Endothelial cell of umbilical vein (primary cell): Measurements from ENCODE around the gene DNAH1. TPM values are rescaled to one million over a fixed set of nuclear protein-coding genes. Genes with fewer than 3 reads are reported as not detected.
A peak's percentile ranks its signal among the peaks of the same experiment; 100 is the strongest.

ENCODE experiments used
- BruUV-seq: library from RNA; stranded (reverse); fragments of 400-500 nt; replicated peaks from 2 replicates; lab custom pipeline; 2021; lab: Mats Ljungman, UMichigan
- CTCF ChIA-PET: fragments of 300-600, 350-600 bp; sonication (Branson Sonifier 250); formaldehyde crosslinking; loops from one replicate; lab custom pipeline; 2021; ENCODE audit warnings: antibody characterized with exemption, inconsistent platforms; lab: Charles Lee
- POLR2A ChIA-PET: fragments of 300-600, 350-600 bp; sonication (Branson Sonifier 250); formaldehyde crosslinking; loops from one replicate; lab custom pipeline; 2021; ENCODE audit warnings: antibody characterized with exemption, inconsistent platforms; lab: Charles Lee
- DNase-seq: peaks from one replicate; pipeline ENCODE4 v3.0.0-alpha.2; 2011; ENCODE audit warnings: low read depth, low spot score
- FAIRE-seq: peaks from 2 replicates; lab custom pipeline; 2011; peaks lifted over from hg19 to GRCh38; lab: Jason Lieb, UNC
- H2AFZ ChIP-seq: 2 replicates; pipeline ENCODE4 v1.6.0; 2012; ENCODE audit warnings: low read depth, low read length, control low read depth, inconsistent platforms
- H3K27ac ChIP-seq: 2 replicates; pipeline ENCODE4 v1.5.1; 2011; ENCODE audit warnings: low read depth, mild to moderate bottlenecking, control low read depth, low read length, moderate library complexity; ENCODE audit not compliant: insufficient read depth
- H3K27me3 ChIP-seq, 2 experiments: 2 replicates each; pipeline versions ENCODE4 v1.6.0 to v1.6.1; 2011; ENCODE audit warnings: low read length in 2 of 2, mixed read lengths in 1 of 2; ENCODE audit not compliant: control insufficient read depth in 2 of 2, insufficient read depth in 2 of 2
- H3K36me3 ChIP-seq, 2 experiments: 2 replicates in 1 of 2; 3 replicates in 1 of 2; pipeline ENCODE4 v1.5.1; 2011; ENCODE audit warnings: low read length in 2 of 2, mild to moderate bottlenecking in 1 of 2, moderate library complexity in 1 of 2; ENCODE audit not compliant: control insufficient read depth in 2 of 2, insufficient read depth in 2 of 2; ENCODE audit errors: extremely low read depth in 1 of 2
- H3K4me1 ChIP-seq: 3 replicates; pipeline ENCODE4 v1.5.1; 2011; ENCODE audit warnings: mild to moderate bottlenecking, low read length; ENCODE audit not compliant: control insufficient read depth, insufficient read depth; ENCODE audit errors: extremely low read depth
- H3K4me2 ChIP-seq: 2 replicates; pipeline ENCODE4 v1.6.1; 2011; ENCODE audit warnings: low read length, control low read depth, mixed read lengths; ENCODE audit not compliant: insufficient read depth
- H3K4me3 ChIP-seq, 3 experiments: fragments of 200-600 bp in 1 of 3; sonication (generic), shearing (Covaris generic) in 1 of 3; replicated peaks in 1 of 3; 2 replicates each; pipeline ENCODE4 v1.5.1; 2011 to 2016; ENCODE audit warnings: control low read depth in 3 of 3, low read length in 3 of 3, mild to moderate bottlenecking in 2 of 3, inconsistent platforms in 1 of 3, low read depth in 1 of 3, moderate library complexity in 1 of 3; ENCODE audit not compliant: insufficient read depth in 1 of 3
- H3K79me2 ChIP-seq: 2 replicates; pipeline ENCODE4 v1.6.0; 2012; ENCODE audit warnings: low read length, inconsistent platforms; ENCODE audit not compliant: control insufficient read depth, insufficient read depth
- H3K9ac ChIP-seq: replicated peaks from 2 replicates; pipeline ENCODE3; 2011; ENCODE audit warnings: low read length, control low read depth; ENCODE audit not compliant: insufficient read depth; ENCODE audit errors: extremely low read depth
- H3K9me1 ChIP-seq: replicated peaks from 3 replicates; pipeline ENCODE4 v1.6.0; 2011; ENCODE audit warnings: mild to moderate bottlenecking, low read length; ENCODE audit not compliant: control insufficient read depth, insufficient read depth; ENCODE audit errors: extremely low read depth
- H3K9me3 ChIP-seq: replicated peaks from 2 replicates; pipeline ENCODE4 v1.5.1; 2012; ENCODE audit warnings: low read length, inconsistent platforms; ENCODE audit not compliant: control insufficient read depth, insufficient read depth
- H4K20me1 ChIP-seq: replicated peaks from 2 replicates; pipeline ENCODE3; 2011; ENCODE audit warnings: mild to moderate bottlenecking, low read length; ENCODE audit not compliant: control insufficient read depth, insufficient read depth; ENCODE audit errors: extremely low read depth
- CTCF ChIP-seq, 2 donors: IDR thresholded peaks; 1 replicate in 1 of 2; 2 replicates in 1 of 2; pipeline ENCODE4 v1.5.1; 2011; ENCODE audit warnings: low read length in 2 of 2, mild to moderate bottlenecking in 2 of 2, moderate library complexity in 2 of 2, control low read depth in 1 of 2, inconsistent platforms in 1 of 2, low read depth in 1 of 2; ENCODE audit not compliant: insufficient read depth in 1 of 2; ENCODE audit errors: extremely low read depth in 1 of 2
- MAX ChIP-seq: IDR thresholded peaks from 2 replicates; pipeline ENCODE4 v1.6.1; 2011; ENCODE audit not compliant: insufficient read depth, insufficient read length
- POLR2A ChIP-seq: IDR thresholded peaks from 2 replicates; pipeline ENCODE4 v1.6.1; 2012; ENCODE audit warnings: low read depth, mild to moderate bottlenecking, control low read depth, low read length
- dilution Hi-C: fragments of 300-500 bp; cut with MboI; formaldehyde crosslinking; loops from one replicate; pipeline ENCODE4 v1.15.0; 2019; ENCODE audit warnings: low sequenced_read_pairs; ENCODE audit not compliant: extremely low pct_ligation_motif_present
- intact Hi-C: fragments of 100-400 bp; cut with micrococcal nuclease; formaldehyde crosslinking; loops from one replicate; pipeline ENCODE4 v1.10.0; 2022
- polyA plus RNA-seq, 4 experiments: library from polyadenylated mRNA; depleted of rRNA in 3 of 4; stranded (reverse) in 3 of 4; unstranded in 1 of 4; fragments of >200 nt; gene quantifications; 2 replicates each; pipeline versions ENCODE4 v1.2.1 to v1.2.3, GENCODE V29; 2011 to 2012; ENCODE audit warnings: missing spikeins in 1 of 4
- total RNA-seq: library from RNA; stranded (reverse); gene quantifications from 2 replicates; pipeline ENCODE4 v1.2.3, GENCODE V29; 2021

DNAH1 gene
- total and polyA plus RNA-seq, 2 donors (not counting 3 experiments of a cell fraction or from before 2014, with no cell fraction given): 5.8 to 6.0 TPM

- H4K20me1 ChIP-seq: no peaks in the 10 kb centered on the region
- no peaks in the 10 kb centered on the region for H3K9me1 ChIP-seq
- ChIA-PET POLR2A (interaction anchor here (2.2 to 2.9 kb wide), 2 partner anchors 10 to 61 kb away, joined by 8 to 9 read pairs; partner anchors contain the start of gene GLYCTK), CTCF (interaction anchor here (1.1 to 5.1 kb wide), 14 partner anchors 10 to 169 kb away, joined by 3 to 49 read pairs (median 9); partner anchors contain the start of genes GLYCTK, PPM1M and TWF2)
- H3K4me1 ChIP-seq: peaks cover 34% of the 10 kb centered on the region
- H3K27me3 ChIP-seq: no peaks in the 10 kb centered on the region
- H3K9ac ChIP-seq: peak overlapping the region; percentile 87
- peak overlapping the region; percentile 62 for H3K27ac ChIP-seq
- H2AFZ ChIP-seq: peak overlapping the region; percentile 60
- BruUV-seq: no TSS peak
- intact Hi-C loops: loop anchor here (1.0 to 5.0 kb wide), 5 partner anchors 8 to 126 kb away; partner anchors contain the start of genes GLYCTK, POC1A and TWF2
- H3K36me3 ChIP-seq: no peaks in the 10 kb centered on the region
- H3K79me2 ChIP-seq: peaks cover 51% of the 10 kb centered on the region
- dilution Hi-C loops: no loop called here
- peak overlapping the region; percentile 86 for H3K4me2 ChIP-seq
- DNase-seq (peak; percentile 67), FAIRE-seq (no peak)
- no peaks in the 10 kb centered on the region for H3K9me3 ChIP-seq
- H3K4me3 ChIP-seq: peak overlapping the region; percentile 24 to 96 (median 87)
- TF ChIP-seq MAX (no peak), CTCF (IDR thresholded peaks at IDR 0.05; ENCODE audit: extremely low read depth in 1 of 2, insufficient read depth in 1 of 2, low read depth in 1 of 2, low read length in 2 of 2) (peak; percentile 6 to 55), POLR2A (peak; percentile 86)
Observed at GRCh38 chr3:52277972-52278509, 38.1 kb upstream of the DNAH1 start.
